ENCODE measurements around the gene LRRD1.
A peak's percentile ranks its signal among the peaks of the same experiment; 100 is the strongest.
"Not testable (repeated sequence)": the region's sequence is repeated elsewhere in the genome, so short reads cannot be mapped to it uniquely, and the experiment has no call there.

The LRRD1 gene

GRCh38 chr7:92178928-92179924, at the start of gene LRRD1:
LRRD1 (minus strand) TSS chr7:92179142; CDS start chr7:92165202, 13,940 bp downstream.
- DNase-seq (ENCODE audit: low spot score) = peak; percentile 91

GRCh38 chr7:92228742-92229141, 49.8 kb upstream of the LRRD1 start:
- DNase-seq (ENCODE audit: low spot score) = no peak

GRCh38 chr7:92228100-92228499, 49.2 kb upstream of the LRRD1 start:
- DNase-seq (ENCODE audit: low spot score) = no peak

- DNase-seq (ENCODE audit: low spot score) = no peak
These were observed 48.0 kb upstream of the LRRD1 start for GRCh38 chr7:92226981-92227380.

GRCh38 chr7:92221766-92222165, 42.8 kb upstream of the LRRD1 start:
- no peak for DNase-seq (ENCODE audit: low spot score)

- no peak for DNase-seq (ENCODE audit: low spot score)
These were observed 27.7 kb upstream of the LRRD1 start for GRCh38 chr7:92206672-92207071.

- no peak for DNase-seq (ENCODE audit: low spot score)
These were observed 27.0 kb upstream of the LRRD1 start for GRCh38 chr7:92205987-92206386.

- DNase-seq (ENCODE audit: low spot score) = no peak
These were observed 21.8 kb upstream of the LRRD1 start for GRCh38 chr7:92200791-92201190.

GRCh38 chr7:92192326-92192725, 13.4 kb upstream of the LRRD1 start:
- DNase-seq (ENCODE audit: low spot score) = no peak

- DNase-seq (ENCODE audit: low spot score) = not testable (repeated sequence)
These were observed 10.3 kb upstream of the LRRD1 start for GRCh38 chr7:92189246-92189645.

- not testable (repeated sequence) for DNase-seq (ENCODE audit: low spot score)
These were observed 5.4 kb upstream of the LRRD1 start for GRCh38 chr7:92184294-92184693.

- DNase-seq (ENCODE audit: low spot score) = no peak
These were observed 1.6 kb downstream of the LRRD1 start for GRCh38 chr7:92177362-92177761.

GRCh38 chr7:92169529-92169928, 9.4 kb downstream of the LRRD1 start:
- not testable (repeated sequence) for DNase-seq (ENCODE audit: low spot score)

- DNase-seq (ENCODE audit: low spot score) = no peak
These were observed 17.7 kb downstream of the LRRD1 start for GRCh38 chr7:92161271-92161670.

GRCh38 chr7:92158660-92159575, 20.0 kb downstream of the LRRD1 start:
- DNase-seq (ENCODE audit: low spot score) = no peak

- DNase-seq (ENCODE audit: low spot score) = no peak
These were observed 22.0 kb downstream of the LRRD1 start for GRCh38 chr7:92156990-92157389.

- DNase-seq (ENCODE audit: low spot score) = no peak
These were observed 23.7 kb downstream of the LRRD1 start for GRCh38 chr7:92155108-92155739.

- DNase-seq (ENCODE audit: low spot score) = no peak
These were observed 28.4 kb downstream of the LRRD1 start for GRCh38 chr7:92150450-92151017.

GRCh38 chr7:92149736-92150239, 29.2 kb downstream of the LRRD1 start:
- DNase-seq (ENCODE audit: low spot score) = no peak

- not testable (repeated sequence) for DNase-seq (ENCODE audit: low spot score)
These were observed 35.6 kb downstream of the LRRD1 start for GRCh38 chr7:92143192-92143880.

- DNase-seq (ENCODE audit: low spot score) = not testable (repeated sequence)
These were observed 36.2 kb downstream of the LRRD1 start for GRCh38 chr7:92142791-92143190.
